Measurements from ENCODE around the gene TNFSF13.

TNFSF13 gene

GRCh38 chr17:7528842-7529241 is 29.7 kb upstream of the TNFSF13 start:
- ATAC-seq (ENCODE audit: insufficient read depth, low read depth): no peak
- Histone ChIP-seq H3K27me3 (ENCODE audit: insufficient read depth, low read length, poor library complexity) (no peaks in the 10 kb centered on the region), H3K36me3 (ENCODE audit: insufficient read depth, low read length) (no peaks in the 10 kb centered on the region), H4K20me1 (ENCODE audit: insufficient read depth, low read length) (no peaks in the 10 kb centered on the region), H3K4me1 (ENCODE audit: insufficient read depth, low read length) (no peaks in the 10 kb centered on the region), H3K9me3 (ENCODE audit: insufficient read depth, low read length, severe bottlenecking) (peaks cover 6% of the 10 kb centered on the region), H3K4me3 (ENCODE audit: low read depth in 1 of 2, low read length in 2 of 2) (no peak overlapping the region), H3K27ac (ENCODE audit: low read length) (no peak overlapping the region), H3K79me2 (ENCODE audit: insufficient read depth, low read length) (no peaks in the 10 kb centered on the region), H3K4me2 (ENCODE audit: insufficient read depth, low read length) (no peak overlapping the region), H2AFZ (ENCODE audit: low read depth, low read length) (no peak overlapping the region), H3K9ac (ENCODE audit: low read depth, low read length) (no peak overlapping the region)
- TF ChIP-seq EZH2 (IDR thresholded peaks at IDR 0.05; ENCODE audit: borderline replicate concordance, low read depth, low read length, severe bottlenecking): no peak
- TF ChIP-seq, protein P1, sequence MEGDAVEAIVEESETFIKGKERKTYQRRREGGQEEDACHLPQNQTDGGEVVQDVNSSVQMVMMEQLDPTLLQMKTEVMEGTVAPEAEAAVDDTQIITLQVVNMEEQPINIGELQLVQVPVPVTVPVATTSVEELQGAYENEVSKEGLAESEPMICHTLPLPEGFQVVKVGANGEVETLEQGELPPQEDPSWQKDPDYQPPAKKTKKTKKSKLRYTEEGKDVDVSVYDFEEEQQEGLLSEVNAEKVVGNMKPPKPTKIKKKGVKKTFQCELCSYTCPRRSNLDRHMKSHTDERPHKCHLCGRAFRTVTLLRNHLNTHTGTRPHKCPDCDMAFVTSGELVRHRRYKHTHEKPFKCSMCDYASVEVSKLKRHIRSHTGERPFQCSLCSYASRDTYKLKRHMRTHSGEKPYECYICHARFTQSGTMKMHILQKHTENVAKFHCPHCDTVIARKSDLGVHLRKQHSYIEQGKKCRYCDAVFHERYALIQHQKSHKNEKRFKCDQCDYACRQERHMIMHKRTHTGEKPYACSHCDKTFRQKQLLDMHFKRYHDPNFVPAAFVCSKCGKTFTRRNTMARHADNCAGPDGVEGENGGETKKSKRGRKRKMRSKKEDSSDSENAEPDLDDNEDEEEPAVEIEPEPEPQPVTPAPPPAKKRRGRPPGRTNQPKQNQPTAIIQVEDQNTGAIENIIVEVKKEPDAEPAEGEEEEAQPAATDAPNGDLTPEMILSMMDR (IDR thresholded peaks at IDR 0.05; ENCODE audit: borderline replicate concordance, extremely low read depth, low read length, poor library complexity, severe bottlenecking): no peak
- DNase-seq: no peak

DNA sequence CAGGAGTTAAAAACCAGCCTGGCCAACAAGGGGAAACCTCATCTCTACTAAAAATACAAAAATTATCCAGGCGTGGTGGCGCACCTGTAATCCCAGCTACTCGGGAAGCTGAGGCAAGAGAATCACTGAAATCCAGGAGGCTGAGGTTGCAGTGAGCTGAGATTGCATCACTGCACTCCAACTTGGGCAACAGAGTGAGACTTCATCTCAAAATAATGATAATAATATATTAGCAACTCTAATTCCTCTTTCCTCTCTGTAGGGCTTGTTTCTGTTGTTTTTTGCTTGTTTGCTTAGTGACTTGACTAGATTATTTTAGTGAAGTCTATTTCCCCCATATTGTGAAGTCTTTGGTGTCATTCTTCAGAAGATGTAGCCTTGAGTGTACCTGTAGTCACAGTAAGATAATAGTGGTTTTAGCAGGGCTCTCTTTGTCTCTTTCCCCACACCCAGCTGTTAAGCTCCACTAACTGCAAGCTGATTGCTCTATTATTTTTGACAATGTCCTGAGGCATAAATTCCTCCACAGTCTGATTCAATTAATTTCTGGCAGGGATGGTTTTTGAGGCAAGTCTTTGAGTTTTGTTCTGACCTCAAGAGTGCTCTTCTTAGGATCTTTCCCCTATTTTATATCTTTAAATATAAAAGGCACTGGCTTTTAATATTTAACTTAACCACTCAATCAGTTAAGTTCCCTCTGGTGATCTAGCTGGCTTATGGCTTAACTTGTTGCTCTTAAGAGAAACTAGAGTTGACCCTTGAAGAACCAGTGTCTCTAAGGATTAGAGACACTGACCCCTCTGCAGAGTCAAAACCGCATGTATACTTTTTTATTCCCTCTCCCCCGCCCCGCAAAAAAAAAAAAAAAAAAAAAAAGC is 28.3 kb upstream of the TNFSF13 start:
- no peaks in the 10 kb centered on the region for H3K79me2 ChIP-seq (ENCODE audit: insufficient read depth, low read length)
- no peak overlapping the region for H3K9ac ChIP-seq (ENCODE audit: low read depth, low read length)
- ATAC-seq (ENCODE audit: insufficient read depth, low read depth) (no peak), DNase-seq (no peak)
- no peak overlapping the region for H3K27ac ChIP-seq (ENCODE audit: low read length)
- no peak overlapping the region for H2AFZ ChIP-seq (ENCODE audit: low read depth, low read length)
- H3K4me1 ChIP-seq (ENCODE audit: insufficient read depth, low read length): no peaks in the 10 kb centered on the region
- peaks cover 6% of the 10 kb centered on the region for H3K9me3 ChIP-seq (ENCODE audit: insufficient read depth, low read length, severe bottlenecking)
- TF ChIP-seq EZH2 (IDR thresholded peaks at IDR 0.05; ENCODE audit: borderline replicate concordance, low read depth, low read length, severe bottlenecking): no peak
- TF ChIP-seq, protein P1 (IDR thresholded peaks at IDR 0.05; ENCODE audit: borderline replicate concordance, extremely low read depth, low read length, poor library complexity, severe bottlenecking): no peak
- H3K27me3 ChIP-seq (ENCODE audit: insufficient read depth, low read length, poor library complexity): no peaks in the 10 kb centered on the region
- H3K4me2 ChIP-seq (ENCODE audit: insufficient read depth, low read length): no peak overlapping the region
- no peaks in the 10 kb centered on the region for H3K36me3 ChIP-seq (ENCODE audit: insufficient read depth, low read length)
- no peak overlapping the region for H3K4me3 ChIP-seq (ENCODE audit: low read depth in 1 of 2, low read length in 2 of 2)
- no peaks in the 10 kb centered on the region for H4K20me1 ChIP-seq (ENCODE audit: insufficient read depth, low read length)

- Histone ChIP-seq H3K9me3 (ENCODE audit: insufficient read depth, low read length, severe bottlenecking) (peaks cover 12% of the 10 kb centered on the region), H4K20me1 (ENCODE audit: insufficient read depth, low read length) (no peaks in the 10 kb centered on the region), H3K36me3 (ENCODE audit: insufficient read depth, low read length) (no peaks in the 10 kb centered on the region), H3K4me1 (ENCODE audit: insufficient read depth, low read length) (no peaks in the 10 kb centered on the region), H3K27ac (ENCODE audit: low read length) (no peak overlapping the region), H3K9ac (ENCODE audit: low read depth, low read length) (no peak overlapping the region), H2AFZ (ENCODE audit: low read depth, low read length) (no peak overlapping the region), H3K4me3 (ENCODE audit: low read depth in 1 of 2, low read length in 2 of 2) (no peak overlapping the region), H3K4me2 (ENCODE audit: insufficient read depth, low read length) (no peak overlapping the region), H3K79me2 (ENCODE audit: insufficient read depth, low read length) (no peaks in the 10 kb centered on the region), H3K27me3 (ENCODE audit: insufficient read depth, low read length, poor library complexity) (no peaks in the 10 kb centered on the region)
- no peak for DNase-seq
- ATAC-seq (ENCODE audit: insufficient read depth, low read depth): no peak
- no peak for TF ChIP-seq EZH2 (IDR thresholded peaks at IDR 0.05; ENCODE audit: borderline replicate concordance, low read depth, low read length, severe bottlenecking)
- TF ChIP-seq, protein P1 (IDR thresholded peaks at IDR 0.05; ENCODE audit: borderline replicate concordance, extremely low read depth, low read length, poor library complexity, severe bottlenecking): no peak
These were observed 20.5 kb upstream of the TNFSF13 start for GRCh38 chr17:7538050-7538449.
